ENCODE results near the gene NDUFS8. TPM values are rescaled to one million over a fixed set of nuclear protein-coding genes. Genes with fewer than 3 reads are reported as not detected.

NDUFS8 gene
- total RNA-seq, 2 experiments from 2014 or later: 70.5 to 72.5 TPM

DNA sequence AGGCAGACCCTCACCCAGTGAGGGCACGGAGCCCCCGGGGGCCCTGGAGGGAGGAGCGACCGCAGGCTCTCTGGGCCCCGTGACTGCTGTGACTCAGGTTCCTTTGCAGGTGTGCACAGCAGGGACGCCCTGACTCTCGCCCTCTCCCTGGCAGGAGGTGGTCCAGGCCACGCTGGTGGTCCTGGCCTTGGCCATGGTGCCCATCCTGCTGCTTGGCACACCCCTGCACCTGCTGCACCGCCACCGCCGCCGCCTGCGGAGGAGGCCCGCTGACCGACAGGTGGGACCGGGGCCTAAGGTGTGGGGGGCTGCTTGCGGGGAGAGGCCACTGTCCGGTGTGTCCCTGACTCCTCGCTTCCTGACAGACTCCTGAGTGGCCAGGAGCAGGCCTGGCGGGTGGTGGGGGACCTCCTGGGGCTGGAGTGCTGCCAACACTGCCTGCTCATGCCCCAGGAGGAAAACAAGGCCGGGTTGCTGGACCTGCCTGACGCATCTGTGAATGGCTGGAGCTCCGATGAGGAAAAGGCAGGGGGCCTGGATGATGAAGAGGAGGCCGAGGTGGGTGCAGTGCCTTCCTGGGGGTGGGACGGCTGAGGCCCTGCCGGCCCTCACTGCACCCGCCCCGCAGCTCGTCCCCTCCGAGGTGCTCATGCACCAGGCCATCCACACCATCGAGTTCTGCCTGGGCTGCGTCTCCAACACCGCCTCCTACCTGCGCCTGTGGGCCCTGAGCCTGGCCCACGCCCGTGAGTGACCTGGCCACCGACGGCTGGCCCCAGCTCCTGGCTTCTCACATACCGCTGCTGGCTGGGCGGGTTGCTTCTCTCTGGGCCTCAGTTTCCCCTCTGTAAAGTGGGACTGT lies 19.3 kb downstream of the NDUFS8 start:
- Mint-ChIP-seq H3K9me3 (no peaks in the 10 kb centered on the region), H3K4me3 (no peak overlapping the region), H3K27ac (no peak overlapping the region), H3K27me3 (no peaks in the 10 kb centered on the region), H3K4me1 (ENCODE audit: low read depth) (no peaks in the 10 kb centered on the region), H3K36me3 (ENCODE audit: low read depth) (peaks cover 29% of the 10 kb centered on the region)
- Histone ChIP-seq H3K4me3 (ENCODE audit: low read length) (no peak overlapping the region), H3K27me3 (ENCODE audit: control insufficient read depth in 1 of 2, insufficient read depth in 2 of 2, low read length in 2 of 2) (no peaks in the 10 kb centered on the region), H3K4me1 (ENCODE audit: insufficient read depth, low read length) (no peaks in the 10 kb centered on the region), H3K36me3 (ENCODE audit: insufficient read depth, low read length) (peaks cover 68% of the 10 kb centered on the region), H3K27ac (ENCODE audit: low read depth in 1 of 2, low read length in 2 of 2) (no peak overlapping the region), H3K9me3 (ENCODE audit: control insufficient read depth in 1 of 2, insufficient read depth in 1 of 2, low read length in 2 of 2) (no peaks in the 10 kb centered on the region)
- no peak for ATAC-seq (ENCODE audit: poor library complexity)
- no peak for DNase-seq
- POLR2A ChIA-PET: interaction anchor here (1.4 kb wide), 1 partner anchor 10 kb away, joined by 3 read pairs; no protein-coding TSS in a partner anchor
- CTCF ChIA-PET: no interaction called here
- TF ChIP-seq, protein P1, sequence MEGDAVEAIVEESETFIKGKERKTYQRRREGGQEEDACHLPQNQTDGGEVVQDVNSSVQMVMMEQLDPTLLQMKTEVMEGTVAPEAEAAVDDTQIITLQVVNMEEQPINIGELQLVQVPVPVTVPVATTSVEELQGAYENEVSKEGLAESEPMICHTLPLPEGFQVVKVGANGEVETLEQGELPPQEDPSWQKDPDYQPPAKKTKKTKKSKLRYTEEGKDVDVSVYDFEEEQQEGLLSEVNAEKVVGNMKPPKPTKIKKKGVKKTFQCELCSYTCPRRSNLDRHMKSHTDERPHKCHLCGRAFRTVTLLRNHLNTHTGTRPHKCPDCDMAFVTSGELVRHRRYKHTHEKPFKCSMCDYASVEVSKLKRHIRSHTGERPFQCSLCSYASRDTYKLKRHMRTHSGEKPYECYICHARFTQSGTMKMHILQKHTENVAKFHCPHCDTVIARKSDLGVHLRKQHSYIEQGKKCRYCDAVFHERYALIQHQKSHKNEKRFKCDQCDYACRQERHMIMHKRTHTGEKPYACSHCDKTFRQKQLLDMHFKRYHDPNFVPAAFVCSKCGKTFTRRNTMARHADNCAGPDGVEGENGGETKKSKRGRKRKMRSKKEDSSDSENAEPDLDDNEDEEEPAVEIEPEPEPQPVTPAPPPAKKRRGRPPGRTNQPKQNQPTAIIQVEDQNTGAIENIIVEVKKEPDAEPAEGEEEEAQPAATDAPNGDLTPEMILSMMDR (IDR thresholded peaks at IDR 0.05): no peak
- intact Hi-C loops (cut with DNase I, micrococcal nuclease): no loop called here

DNA sequence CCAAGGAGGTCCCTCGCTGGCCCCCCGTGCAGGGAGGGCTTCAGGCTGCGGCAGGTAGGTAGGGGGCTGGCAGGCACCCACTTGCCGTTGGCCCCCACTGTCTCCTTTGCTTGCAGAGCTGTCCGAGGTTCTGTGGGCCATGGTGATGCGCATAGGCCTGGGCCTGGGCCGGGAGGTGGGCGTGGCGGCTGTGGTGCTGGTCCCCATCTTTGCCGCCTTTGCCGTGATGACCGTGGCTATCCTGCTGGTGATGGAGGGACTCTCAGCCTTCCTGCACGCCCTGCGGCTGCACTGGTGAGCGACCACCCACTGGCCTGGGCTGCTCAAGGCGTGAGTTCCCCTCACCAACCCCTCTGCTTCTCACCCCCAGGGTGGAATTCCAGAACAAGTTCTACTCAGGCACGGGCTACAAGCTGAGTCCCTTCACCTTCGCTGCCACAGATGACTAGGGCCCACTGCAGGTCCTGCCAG lies 19.9 kb downstream of the NDUFS8 start:
- H3K4me3 ChIP-seq (ENCODE audit: low read length): no peak overlapping the region
- peaks cover 63% of the 10 kb centered on the region for H3K36me3 ChIP-seq (ENCODE audit: insufficient read depth, low read length)
- no peaks in the 10 kb centered on the region for H3K4me1 Mint-ChIP-seq (ENCODE audit: low read depth)
- no peaks in the 10 kb centered on the region for H3K4me1 ChIP-seq (ENCODE audit: insufficient read depth, low read length)
- no peak overlapping the region for H3K27ac Mint-ChIP-seq
- no peaks in the 10 kb centered on the region for H3K27me3 ChIP-seq (ENCODE audit: control insufficient read depth in 1 of 2, insufficient read depth in 2 of 2, low read length in 2 of 2)
- peaks cover 29% of the 10 kb centered on the region for H3K36me3 Mint-ChIP-seq (ENCODE audit: low read depth)
- CTCF ChIA-PET: no interaction called here
- H3K27me3 Mint-ChIP-seq: no peaks in the 10 kb centered on the region
- H3K9me3 Mint-ChIP-seq: no peaks in the 10 kb centered on the region
- no peaks in the 10 kb centered on the region for H3K9me3 ChIP-seq (ENCODE audit: control insufficient read depth in 1 of 2, insufficient read depth in 1 of 2, low read length in 2 of 2)
- peak in 1 of 14 experiments; percentile 27 for DNase-seq
- POLR2A ChIA-PET: interaction anchor here (1.4 kb wide), 1 partner anchor 11 kb away, joined by 3 read pairs; no protein-coding TSS in a partner anchor
- TF ChIP-seq, protein P1 (IDR thresholded peaks at IDR 0.05): no peak
- no peak for ATAC-seq (ENCODE audit: poor library complexity)
- intact Hi-C loops (cut with DNase I, micrococcal nuclease): no loop called here
- no peak overlapping the region for H3K4me3 Mint-ChIP-seq
- no peak overlapping the region for H3K27ac ChIP-seq (ENCODE audit: low read depth in 1 of 2, low read length in 2 of 2)

DNA sequence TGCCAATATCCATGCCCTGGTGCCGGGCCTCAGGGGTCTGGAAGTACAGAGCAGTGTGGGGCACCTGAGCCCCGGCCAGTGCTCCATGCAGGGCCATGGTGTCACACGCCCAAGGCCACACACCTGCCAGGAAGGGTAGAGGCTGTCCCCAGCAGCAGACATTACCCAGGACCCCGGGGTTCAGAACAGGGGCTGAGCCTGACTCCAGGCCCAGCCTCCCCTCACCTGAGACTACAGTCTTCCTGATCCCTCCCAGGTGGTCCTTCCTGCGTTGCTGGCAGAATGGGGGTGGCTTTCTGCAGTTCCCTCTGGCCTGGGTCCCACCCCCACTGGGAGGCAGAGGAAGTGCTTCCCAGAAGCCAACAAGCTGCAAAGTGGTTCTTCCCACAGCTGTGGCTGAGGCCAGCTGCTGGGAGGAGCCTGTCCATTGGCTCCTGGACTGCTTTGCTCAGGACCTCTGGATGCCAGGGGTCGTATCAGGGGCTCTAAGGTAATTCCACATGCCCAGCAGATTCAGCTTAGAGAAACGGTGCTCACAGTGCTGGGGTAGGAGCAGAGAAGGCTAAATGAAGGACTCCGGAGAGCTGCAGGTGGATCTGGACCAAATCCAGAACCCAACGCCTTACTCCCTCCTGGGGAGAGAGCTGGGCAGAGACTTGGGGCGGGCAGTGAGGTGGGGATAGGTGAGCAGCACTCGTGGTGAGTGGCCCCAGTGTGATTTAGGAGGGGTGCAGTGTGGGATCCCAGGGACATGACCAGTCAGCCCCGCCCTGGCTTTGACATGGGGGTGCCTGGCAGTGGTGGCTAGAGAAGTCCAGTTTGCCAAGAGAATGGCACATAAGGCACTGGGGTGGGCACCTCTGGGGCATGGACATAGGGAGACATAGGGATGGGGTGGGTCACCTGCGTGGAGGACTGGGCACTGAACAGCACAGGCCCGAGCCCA lies 21.0 kb downstream of the NDUFS8 start:
- Mint-ChIP-seq H3K27me3 (no peaks in the 10 kb centered on the region), H3K9me3 (no peaks in the 10 kb centered on the region), H3K36me3 (ENCODE audit: low read depth) (peaks cover 20% of the 10 kb centered on the region), H3K4me1 (ENCODE audit: low read depth) (no peaks in the 10 kb centered on the region), H3K27ac (peak overlapping the region; percentile 18), H3K4me3 (no peak overlapping the region)
- TF ChIP-seq, protein P1 (IDR thresholded peaks at IDR 0.05): no peak
- intact Hi-C loops (cut with DNase I, micrococcal nuclease): no loop called here
- ChIA-PET POLR2A (interaction anchor here (1.4 kb wide), 1 partner anchor 12 kb away, joined by 3 read pairs; no protein-coding TSS in a partner anchor), CTCF (no interaction called here)
- no peak for ATAC-seq (ENCODE audit: poor library complexity)
- no peak overlapping the region for H3K4me3 ChIP-seq (ENCODE audit: low read length)
- H3K27ac ChIP-seq (ENCODE audit: low read depth in 1 of 2, low read length in 2 of 2): no peak overlapping the region
- no peaks in the 10 kb centered on the region for H3K4me1 ChIP-seq (ENCODE audit: insufficient read depth, low read length)
- peaks cover 55% of the 10 kb centered on the region for H3K36me3 ChIP-seq (ENCODE audit: insufficient read depth, low read length)
- no peak for DNase-seq
- H3K27me3 ChIP-seq (ENCODE audit: control insufficient read depth in 1 of 2, insufficient read depth in 2 of 2, low read length in 2 of 2): no peaks in the 10 kb centered on the region
- no peaks in the 10 kb centered on the region for H3K9me3 ChIP-seq (ENCODE audit: control insufficient read depth in 1 of 2, insufficient read depth in 1 of 2, low read length in 2 of 2)

Measured in CD4-positive, alpha-beta T cell (primary cell).